ENCODE data around the gene GPRC5B. TPM values are rescaled to one million over a fixed set of nuclear protein-coding genes. Genes with fewer than 3 reads are reported as not detected.

The GPRC5B gene
- total RNA-seq, 6 donors from 2014 or later = 3.6 to 21.5 (median 5.5) TPM

DNA sequence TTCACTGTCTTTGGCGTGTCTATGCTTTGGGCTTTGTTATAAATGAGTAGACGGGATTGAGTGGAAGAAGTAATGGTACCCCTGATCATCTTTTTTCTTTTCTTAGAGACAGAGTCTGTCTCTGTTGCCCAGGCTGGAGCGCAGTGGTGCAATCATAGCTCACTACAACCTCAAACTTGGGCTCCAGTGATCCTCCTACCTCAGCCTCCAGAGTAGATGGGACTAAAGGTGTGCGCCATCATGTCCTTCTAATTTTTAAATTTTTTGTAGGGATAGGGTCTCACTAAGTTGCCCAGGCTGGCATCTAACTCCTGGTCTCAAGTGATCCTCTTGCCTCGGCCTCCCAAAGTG, 14.9 kb upstream of the GPRC5B start:
- Histone ChIP-seq H3K36me3 (no peaks in the 10 kb centered on the region), H3K27ac (no peak overlapping the region), H3K4me1 (no peaks in the 10 kb centered on the region), H3K9me3 (no peaks in the 10 kb centered on the region), H3K4me3 (no peak overlapping the region), H3K27me3 (no peaks in the 10 kb centered on the region)
- WGBS, 2 donors = 58 to 63% methylated on average over 5 of the region's 5 CpGs
- no peak for DNase-seq
- ATAC-seq (ENCODE audit: low FRiP score in 2 of 2) = no peak
- TF ChIP-seq EP300 (IDR thresholded peaks at IDR 0.05) (no peak), POLR2A (IDR thresholded peaks at IDR 0.05) (no peak), POLR2AphosphoS5 (IDR thresholded peaks at IDR 0.05) (no peak)
- TF ChIP-seq, protein P1, sequence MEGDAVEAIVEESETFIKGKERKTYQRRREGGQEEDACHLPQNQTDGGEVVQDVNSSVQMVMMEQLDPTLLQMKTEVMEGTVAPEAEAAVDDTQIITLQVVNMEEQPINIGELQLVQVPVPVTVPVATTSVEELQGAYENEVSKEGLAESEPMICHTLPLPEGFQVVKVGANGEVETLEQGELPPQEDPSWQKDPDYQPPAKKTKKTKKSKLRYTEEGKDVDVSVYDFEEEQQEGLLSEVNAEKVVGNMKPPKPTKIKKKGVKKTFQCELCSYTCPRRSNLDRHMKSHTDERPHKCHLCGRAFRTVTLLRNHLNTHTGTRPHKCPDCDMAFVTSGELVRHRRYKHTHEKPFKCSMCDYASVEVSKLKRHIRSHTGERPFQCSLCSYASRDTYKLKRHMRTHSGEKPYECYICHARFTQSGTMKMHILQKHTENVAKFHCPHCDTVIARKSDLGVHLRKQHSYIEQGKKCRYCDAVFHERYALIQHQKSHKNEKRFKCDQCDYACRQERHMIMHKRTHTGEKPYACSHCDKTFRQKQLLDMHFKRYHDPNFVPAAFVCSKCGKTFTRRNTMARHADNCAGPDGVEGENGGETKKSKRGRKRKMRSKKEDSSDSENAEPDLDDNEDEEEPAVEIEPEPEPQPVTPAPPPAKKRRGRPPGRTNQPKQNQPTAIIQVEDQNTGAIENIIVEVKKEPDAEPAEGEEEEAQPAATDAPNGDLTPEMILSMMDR (IDR thresholded peaks at IDR 0.05) = no peak

- no peak for DNase-seq
- H3K4me1 ChIP-seq = no peaks in the 10 kb centered on the region
- H3K4me3 ChIP-seq = no peak overlapping the region
- TF ChIP-seq, protein P1 (IDR thresholded peaks at IDR 0.05) = peak; percentile 35 to 68 (median 62)
- no peak for TF ChIP-seq EP300 (IDR thresholded peaks at IDR 0.05)
- WGBS, 2 donors = 17 to 19% methylated on average over 12 to 13 of the region's 13 CpGs
- no peaks in the 10 kb centered on the region for H3K27me3 ChIP-seq
- no peaks in the 10 kb centered on the region for H3K36me3 ChIP-seq
- peak in 1 of 2 donors; percentile 71 for ATAC-seq (ENCODE audit: low FRiP score in 2 of 2)
- no peak overlapping the region for H3K27ac ChIP-seq
- H3K9me3 ChIP-seq = no peaks in the 10 kb centered on the region
Measured at GRCh38 chr16:19898924-19899604, 14.4 kb upstream of the GPRC5B start.

DNA sequence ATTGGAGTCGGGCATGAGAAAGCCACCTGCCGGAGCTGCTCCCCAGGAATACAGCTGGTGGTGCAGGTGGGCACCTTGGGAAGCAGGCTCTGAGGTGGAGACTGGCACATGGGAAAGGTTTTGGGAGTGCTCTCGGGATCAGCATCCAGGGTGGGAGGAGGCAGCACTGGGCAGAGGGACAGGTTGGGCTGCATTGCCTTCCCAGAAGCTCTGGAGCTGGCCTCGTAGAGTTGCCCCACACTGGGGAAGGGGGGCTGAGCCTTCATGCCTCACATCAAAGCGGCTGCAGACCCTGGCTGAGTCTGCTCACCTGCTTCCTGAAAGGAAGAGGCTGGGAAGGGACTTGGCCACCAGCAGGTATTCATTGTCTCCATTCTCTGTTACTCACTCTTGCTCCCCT, 13.5 kb upstream of the GPRC5B start:
- DNase-seq (no peak), ATAC-seq (ENCODE audit: low FRiP score in 2 of 2) (no peak)
- 60 to 80% methylated on average over 4 to 5 of the region's 5 CpGs for WGBS, 2 donors
- no peaks in the 10 kb centered on the region for H3K4me1 ChIP-seq
- TF ChIP-seq POLR2AphosphoS5 (IDR thresholded peaks at IDR 0.05) (no peak), EP300 (IDR thresholded peaks at IDR 0.05) (no peak), POLR2A (IDR thresholded peaks at IDR 0.05) (no peak)
- TF ChIP-seq, protein P1 (IDR thresholded peaks at IDR 0.05) = no peak
- H3K9me3 ChIP-seq = no peaks in the 10 kb centered on the region
- no peaks in the 10 kb centered on the region for H3K27me3 ChIP-seq
- no peak overlapping the region for H3K4me3 ChIP-seq
- no peak overlapping the region for H3K27ac ChIP-seq
- no peaks in the 10 kb centered on the region for H3K36me3 ChIP-seq

- no peaks in the 10 kb centered on the region for H3K9me3 ChIP-seq
- H3K27ac ChIP-seq = no peak overlapping the region
- H3K36me3 ChIP-seq = no peaks in the 10 kb centered on the region
- no peak for DNase-seq
- no peak for ATAC-seq (ENCODE audit: low FRiP score in 2 of 2)
- H3K4me3 ChIP-seq = no peak overlapping the region
- WGBS, 2 donors = 91 to 98% methylated on average over 4 to 5 of the region's 5 CpGs
- TF ChIP-seq, protein P1 (IDR thresholded peaks at IDR 0.05) = no peak
- TF ChIP-seq POLR2A (IDR thresholded peaks at IDR 0.05) (no peak), EP300 (IDR thresholded peaks at IDR 0.05) (no peak), POLR2AphosphoS5 (IDR thresholded peaks at IDR 0.05) (no peak)
- H3K27me3 ChIP-seq = no peaks in the 10 kb centered on the region
- no peaks in the 10 kb centered on the region for H3K4me1 ChIP-seq
Measured at GRCh38 chr16:19896951-19897350, 12.3 kb upstream of the GPRC5B start.

DNA sequence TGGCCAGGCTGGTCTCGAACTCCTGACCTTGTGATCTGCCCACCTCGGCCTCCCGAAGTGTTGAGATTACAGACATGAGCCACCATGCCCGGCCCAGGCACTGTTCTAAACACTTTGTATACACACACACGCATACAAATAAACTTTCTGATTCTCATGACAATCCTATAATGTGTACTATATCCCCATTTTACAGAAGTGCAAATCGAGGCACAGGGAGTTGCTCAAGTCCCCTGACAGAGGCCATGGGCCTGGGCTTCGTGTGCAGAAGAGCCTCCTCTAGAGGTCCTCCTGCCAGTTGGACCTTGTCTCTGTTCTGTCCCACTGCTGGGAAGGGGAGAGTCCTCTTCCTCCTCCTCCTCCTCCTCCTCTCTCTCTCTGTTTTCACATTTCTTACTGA, 9.9 kb upstream of the GPRC5B start:
- WGBS, 2 donors = 84 to 87% methylated on average over 7 of the region's 7 CpGs
- H3K4me3 ChIP-seq = no peak overlapping the region
- H3K9me3 ChIP-seq = no peaks in the 10 kb centered on the region
- H3K27me3 ChIP-seq = no peaks in the 10 kb centered on the region
- no peaks in the 10 kb centered on the region for H3K36me3 ChIP-seq
- no peaks in the 10 kb centered on the region for H3K4me1 ChIP-seq
- DNase-seq (no peak), ATAC-seq (ENCODE audit: low FRiP score in 2 of 2) (no peak)
- H3K27ac ChIP-seq = no peak overlapping the region
- TF ChIP-seq, protein P1 (IDR thresholded peaks at IDR 0.05) = no peak
- TF ChIP-seq POLR2AphosphoS5 (IDR thresholded peaks at IDR 0.05) = no peak
- TF ChIP-seq EP300 (IDR thresholded peaks at IDR 0.05) = no peak
- TF ChIP-seq POLR2A (IDR thresholded peaks at IDR 0.05) = no peak

Measured in upper lobe of left lung (tissue), 6 donors.